HG03135 (cell line): ENCODE measurements around the gene FXR2.
"Not testable (repeated sequence)": the region's sequence is repeated elsewhere in the genome, so short reads cannot be mapped to it uniquely, and the experiment has no call there.

Experiments used
- ATAC-seq: cut with Tn5 transposase; IDR thresholded peaks from one replicate; pipeline ENCODE4 v1.9.1; 2021; ENCODE audit warnings: mild to moderate bottlenecking, moderate library complexity; ENCODE audit not compliant: unreplicated experiment

FXR2 gene

DNA sequence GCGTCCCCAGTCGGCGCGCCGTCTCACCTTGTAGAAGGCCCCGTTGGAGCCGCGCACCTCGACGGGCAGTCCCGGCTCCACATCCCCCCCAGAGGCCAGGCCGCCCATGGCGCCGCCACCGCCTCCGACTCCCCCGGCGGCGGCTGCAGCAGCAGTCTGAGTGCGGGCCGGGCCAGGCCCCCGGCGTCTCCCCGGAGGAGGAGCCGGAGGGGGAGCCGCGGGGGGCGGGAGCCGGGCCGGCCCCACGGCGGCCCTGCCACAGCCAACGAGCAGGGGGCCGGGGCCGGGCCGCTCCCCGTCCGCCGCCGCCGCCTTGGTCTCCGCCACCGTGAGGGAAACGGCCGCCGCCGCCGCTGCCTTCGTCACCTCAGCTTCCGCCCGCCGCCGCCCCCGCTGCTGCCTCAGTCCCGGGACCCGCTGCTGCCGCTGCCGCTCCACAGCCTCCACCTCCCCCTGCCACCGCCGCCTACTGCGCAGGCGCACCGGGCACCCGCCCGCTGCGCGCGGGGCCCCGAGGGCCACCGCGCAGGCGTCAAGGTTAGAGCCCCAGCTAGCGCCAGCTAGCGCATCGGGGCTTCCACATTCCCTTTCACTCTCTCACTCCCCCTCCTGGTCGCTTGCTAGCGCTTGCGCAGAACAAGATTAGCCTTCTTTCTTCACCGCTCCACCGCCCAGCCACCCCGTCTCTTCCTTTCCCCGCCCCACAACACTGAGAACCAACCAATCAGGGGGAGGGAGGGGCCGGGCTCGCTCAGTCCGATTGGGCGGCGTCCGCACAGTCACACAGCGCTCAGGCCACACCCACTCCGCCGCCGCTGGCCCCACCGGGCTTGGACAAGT lies at the start of gene FXR2:
Gene FXR2, minus strand, starts transcription at position 473 of the 840 bp plus-strand sequence. Its CDS starts 365 bp downstream, at position 108.
- ATAC-seq, result peak; percentile 77

DNA sequence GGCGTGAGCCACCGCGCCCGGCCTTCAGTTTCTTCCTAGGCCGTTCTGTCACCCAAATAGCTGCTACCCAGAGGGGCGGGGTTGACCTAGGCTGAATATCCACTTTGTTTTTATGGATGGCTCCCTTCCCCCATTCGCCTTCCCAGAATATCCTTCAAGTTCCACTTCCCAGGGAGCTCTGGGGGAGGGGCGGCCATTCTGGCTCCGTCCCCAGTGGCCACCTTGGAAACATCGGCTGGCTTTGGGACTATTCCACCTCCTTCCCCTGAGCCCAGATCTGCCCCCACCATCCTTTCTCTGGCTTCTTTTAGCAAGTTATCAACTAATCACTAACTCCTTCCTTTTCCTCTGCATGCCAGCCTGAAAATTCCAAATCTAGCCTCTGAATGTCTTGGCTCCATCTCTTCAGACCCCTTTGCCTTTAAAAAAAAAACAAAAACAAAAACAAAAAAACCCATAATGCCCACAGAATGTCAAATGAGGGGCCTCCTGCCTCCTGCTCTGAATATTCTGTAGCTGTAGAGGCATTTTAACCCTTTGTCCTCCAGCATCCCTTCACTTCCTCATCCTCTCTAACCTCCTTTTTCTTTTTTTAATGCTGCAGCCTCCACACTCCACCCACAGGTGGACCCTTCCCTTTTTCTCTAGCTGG lies 42.4 kb upstream of the FXR2 start:
- no peak for ATAC-seq

DNA sequence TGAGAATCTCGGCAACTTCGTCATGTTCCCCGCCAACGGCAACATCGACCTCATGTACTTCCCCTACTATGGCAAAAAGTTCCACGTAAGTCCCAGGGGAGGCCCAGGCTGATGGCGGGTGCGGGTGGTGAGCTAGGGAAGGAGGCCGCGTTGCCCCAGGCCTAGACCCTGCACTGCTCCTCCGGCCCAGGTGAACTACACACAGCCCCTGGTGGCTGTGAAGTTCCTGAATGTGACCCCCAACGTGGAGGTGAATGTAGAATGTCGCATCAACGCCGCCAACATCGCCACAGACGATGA lies 40.8 kb upstream of the FXR2 start:
- no peak for ATAC-seq

DNA sequence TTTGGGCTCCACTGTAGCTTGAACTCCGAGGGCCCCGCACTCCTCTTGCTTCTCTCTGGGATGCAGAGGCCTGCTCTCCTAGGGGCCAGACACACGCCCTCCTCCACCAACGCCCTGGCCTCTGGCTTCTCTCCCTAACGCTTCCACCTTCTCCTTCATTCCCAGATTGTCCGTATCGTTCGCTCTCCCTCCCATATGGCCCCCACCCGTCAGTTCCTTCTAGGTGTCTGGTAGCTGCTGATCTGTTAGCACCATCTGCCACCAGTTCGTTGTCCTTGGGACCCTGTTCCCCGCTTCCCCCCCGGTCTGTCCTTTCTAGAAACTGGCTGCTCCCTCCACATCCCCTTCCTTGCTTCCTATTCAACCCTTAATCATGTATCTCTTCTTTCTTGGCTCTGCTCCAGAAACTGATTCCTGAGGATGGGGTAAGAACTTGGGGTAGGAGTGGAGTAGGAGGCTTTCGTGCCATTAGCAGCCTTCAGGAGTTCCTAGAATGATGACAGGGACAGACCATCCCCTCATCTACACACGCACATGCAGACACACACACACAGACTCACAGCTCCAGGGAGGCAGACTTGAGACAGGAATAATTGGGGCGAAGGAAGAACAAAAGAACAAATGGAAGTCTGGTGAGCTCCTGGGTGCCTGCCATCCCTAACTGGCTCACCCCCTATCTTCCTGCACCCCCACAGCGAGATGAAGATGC lies 40.3 kb upstream of the FXR2 start:
- no peak for ATAC-seq

DNA sequence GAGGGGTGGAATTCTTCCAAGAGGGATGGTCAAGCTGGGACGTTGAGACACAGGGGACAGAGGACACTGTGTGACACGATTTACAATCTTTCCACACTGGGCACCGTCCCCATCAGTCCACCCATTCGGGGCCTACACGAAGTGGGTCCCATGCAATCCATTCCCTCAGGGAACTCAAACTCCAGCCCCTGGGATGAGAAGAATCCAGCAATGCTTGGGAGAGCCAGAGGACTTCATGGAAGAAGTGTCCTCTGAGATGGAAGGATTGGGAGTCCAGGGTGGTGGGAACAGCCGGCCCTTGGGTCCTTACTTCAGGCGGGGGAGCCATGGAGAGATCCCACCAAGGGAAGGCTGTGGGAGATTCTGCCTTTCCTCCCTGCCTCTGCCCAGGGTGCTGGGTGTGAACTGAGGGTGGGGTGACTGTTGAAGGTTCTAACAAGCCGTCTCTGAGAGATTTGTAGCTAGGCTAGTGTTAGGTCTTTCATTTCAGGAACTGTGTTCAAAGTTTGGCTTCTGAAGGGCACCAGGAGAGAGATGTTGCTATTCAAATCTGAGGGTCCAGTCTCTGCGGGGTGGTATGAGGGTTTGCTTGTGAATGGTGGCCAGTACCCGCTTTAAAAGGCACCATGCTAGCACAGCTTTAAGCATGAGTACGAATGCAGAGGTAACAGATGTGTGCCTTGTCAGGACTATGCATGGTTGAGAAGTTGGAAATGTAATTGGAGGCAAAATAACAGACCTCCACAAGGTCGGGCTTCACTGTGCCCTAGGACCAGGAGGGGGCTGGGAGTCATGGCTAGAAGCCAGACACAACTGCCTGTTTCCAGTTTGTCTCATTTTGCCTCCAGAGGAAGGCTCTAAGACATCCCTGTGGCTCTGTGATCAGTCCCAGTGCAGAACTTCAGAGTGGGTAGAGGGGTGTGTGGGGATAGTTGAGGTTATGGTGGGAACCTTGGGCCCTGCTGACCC lies 38.0 kb upstream of the FXR2 start:
- no peak for ATAC-seq

DNA sequence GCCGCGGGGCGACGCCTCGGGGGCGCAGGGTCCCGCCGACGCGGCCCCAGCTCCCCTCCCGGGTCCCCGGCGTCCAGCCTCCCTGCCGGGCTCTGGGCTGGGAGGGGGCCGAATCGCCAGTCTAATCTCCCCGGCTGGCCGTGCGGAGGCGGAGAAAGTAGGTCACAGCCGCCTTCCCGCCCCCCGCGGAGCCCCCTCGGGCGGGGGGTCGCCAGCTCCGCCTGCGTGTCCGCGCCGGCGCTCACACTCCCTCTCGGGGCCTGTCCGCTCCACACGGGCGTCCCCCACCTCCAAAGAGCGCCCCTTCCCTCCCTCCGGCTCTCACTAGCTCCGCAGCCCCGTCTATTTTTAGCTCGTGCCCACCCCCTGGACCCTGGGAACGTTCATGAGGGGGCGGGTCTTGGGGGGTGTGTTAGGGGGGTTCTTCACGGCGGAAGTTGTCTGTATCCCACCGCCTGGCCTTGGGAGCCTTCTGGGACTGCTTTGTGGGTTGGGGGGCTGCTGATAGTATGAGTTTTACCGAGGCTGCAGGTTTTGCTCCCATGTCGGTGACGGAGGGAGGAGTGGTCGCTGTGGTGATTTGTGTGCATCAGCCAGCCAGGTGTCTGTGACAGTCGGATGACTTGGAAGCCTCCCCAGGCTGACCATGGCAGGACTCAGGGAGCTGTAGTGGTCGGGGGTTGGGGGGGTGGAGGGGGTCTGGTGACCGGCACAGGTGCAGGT lies 37.1 kb upstream of the FXR2 start:
- no peak for ATAC-seq

DNA sequence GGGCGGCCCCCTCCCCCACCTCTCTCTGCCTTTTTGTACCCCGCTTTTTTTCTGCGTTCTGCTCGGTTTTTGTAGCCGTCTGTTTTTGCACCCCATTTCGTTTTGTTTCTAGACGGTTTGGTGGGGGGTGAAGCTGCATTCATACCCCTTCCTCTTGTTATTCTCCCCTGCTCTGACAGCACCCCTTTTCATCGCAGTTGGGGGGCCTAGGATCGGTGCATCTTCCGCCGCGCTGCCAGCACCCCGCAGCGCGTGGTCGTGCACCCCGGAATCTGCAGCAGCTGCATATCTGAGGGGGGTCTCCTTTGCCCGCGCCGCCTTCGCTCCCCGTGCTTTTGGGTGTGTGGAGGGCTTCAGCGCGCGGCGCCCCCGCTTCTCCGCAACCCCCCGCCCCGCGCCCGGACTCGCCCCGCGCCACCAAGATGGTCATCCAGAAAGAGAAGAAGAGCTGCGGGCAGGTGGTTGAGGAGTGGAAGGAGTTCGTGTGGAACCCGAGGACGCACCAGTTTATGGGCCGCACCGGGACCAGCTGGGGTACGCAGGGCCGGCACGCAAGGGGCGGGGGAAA lies 36.5 kb upstream of the FXR2 start:
- no peak for ATAC-seq

DNA sequence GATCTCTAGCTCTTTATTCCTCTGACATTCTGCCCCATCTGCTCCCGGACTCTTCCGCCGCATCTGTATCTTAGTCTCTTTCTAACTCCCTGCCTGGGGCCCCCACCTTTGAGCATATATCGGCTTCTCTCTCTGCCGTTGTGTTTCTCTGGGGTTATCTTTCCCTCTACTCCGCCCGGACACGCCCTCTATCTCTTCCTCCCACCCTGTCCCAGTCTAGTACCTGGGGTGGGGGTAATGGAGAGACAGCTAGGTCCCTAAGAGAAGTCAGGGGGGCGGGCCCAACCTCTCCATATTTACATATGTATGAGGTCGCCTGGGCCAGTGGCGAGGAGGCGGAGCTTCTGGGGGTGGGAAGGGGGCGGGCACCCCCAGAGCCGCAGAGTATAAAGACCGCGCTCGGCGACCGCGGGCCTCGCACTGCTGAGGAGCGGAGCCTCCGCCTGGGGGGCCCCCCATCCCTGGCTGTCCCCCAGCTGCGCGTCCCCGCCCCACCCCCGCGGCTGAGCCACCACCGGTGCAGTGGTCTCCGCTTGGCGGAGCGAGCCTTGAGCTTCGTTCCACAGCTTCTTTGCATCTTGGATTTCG lies 35.9 kb upstream of the FXR2 start, which contains the start of gene ATP1B2:
Gene ATP1B2, plus strand, starts transcription at position 418 of the 588 bp plus-strand sequence. CDS start 593 bp downstream, outside the sequence.
- no peak for ATAC-seq

DNA sequence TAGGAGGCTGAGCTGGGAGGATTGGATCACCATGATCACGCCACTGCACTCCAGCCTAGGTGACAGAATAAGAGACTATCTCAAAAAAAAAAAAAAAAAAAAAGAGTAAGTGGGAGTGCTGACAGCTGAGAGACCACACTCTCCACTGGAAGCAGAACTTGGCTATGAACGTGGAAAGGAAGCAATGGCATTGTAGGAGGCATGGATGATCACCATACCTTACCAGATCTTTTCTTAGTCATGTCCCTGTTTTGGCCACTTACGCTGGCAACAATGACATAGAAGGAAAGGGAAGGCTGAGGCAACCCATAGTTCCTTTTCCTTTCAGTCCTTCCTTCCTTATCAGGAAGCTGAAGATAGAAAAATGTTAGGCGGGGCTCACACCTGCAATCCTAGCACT lies 32.3 kb upstream of the FXR2 start:
- ATAC-seq, result no peak

DNA sequence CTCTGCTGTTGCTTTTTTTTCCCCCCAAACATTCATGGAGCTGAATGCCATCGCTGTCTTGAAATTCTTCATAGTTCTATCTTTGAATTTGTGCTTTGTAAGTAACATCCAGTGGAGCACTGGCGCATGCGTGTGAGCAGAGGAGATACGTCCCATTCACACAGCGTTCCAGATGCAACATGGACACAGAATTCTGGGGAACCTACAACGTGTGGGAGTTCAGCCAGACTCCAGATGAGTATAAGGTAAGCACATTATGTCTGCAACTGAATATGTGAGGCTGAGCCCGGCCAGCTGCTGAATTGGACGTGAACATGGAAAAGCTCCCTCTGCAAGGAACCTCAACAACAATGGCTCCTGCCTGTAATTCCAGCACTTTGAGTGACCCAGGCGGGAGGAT lies 31.8 kb upstream of the FXR2 start:
- no peak for ATAC-seq

DNA sequence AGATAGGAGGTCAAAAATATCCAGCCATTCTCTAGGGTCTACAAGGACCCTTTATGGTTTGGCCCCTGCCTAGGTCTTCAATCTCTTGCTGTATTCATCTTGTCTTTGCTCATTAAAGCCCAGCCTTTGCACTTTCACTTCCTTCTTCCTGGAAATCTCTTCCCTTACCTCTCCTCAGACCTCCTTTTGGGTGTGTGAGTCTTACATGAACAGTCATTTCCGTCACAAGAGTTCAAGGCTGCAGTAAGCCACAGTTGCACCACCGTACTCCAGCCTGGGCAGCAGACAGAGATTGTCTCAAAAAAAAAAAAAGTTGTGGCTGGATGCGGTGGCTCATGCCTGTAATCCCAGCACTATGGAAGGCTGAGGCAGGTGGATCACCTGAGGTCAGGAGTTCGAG lies 30.1 kb upstream of the FXR2 start:
- no peak for ATAC-seq

DNA sequence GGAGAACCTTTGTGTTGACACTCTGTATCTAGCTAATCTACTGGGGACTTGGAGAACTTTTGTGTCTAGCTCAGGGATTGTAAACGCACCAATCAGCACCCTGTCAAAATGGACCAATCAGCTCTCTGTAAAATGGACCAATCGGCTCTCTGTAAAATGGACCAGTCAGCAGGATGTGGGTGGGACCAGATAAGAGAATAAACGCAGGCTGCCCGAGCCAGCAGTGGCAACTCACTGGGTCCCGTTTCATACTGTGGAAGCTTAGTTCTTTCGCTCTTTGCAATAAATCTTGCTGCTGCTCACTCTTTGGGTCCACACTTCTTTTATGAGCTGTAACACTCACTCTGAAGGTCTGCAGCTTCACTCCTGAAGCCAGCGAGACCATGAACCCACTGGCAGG lies 26.9 kb upstream of the FXR2 start:
- ATAC-seq, result not testable (repeated sequence)

DNA sequence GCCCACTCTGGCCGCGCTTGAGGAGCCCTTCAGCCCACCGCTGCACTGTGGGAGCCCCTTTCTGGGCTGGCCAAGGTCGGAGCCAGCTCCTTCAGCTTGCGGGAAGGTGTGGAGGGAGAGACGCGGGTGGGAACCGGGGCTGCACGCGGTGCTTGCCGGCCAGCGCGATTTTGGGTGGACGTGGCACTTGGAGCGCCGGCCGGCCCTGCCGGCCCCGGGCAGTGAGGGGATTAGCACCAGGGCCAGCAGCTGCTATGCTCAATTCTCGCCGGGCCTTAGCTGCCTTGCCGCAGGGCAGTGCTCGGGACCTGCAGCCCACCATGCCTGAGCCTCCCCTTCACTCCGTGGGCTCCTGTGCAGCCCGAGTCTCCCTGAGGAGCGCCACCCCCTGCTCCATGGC lies 26.1 kb upstream of the FXR2 start:
- no peak for ATAC-seq

DNA sequence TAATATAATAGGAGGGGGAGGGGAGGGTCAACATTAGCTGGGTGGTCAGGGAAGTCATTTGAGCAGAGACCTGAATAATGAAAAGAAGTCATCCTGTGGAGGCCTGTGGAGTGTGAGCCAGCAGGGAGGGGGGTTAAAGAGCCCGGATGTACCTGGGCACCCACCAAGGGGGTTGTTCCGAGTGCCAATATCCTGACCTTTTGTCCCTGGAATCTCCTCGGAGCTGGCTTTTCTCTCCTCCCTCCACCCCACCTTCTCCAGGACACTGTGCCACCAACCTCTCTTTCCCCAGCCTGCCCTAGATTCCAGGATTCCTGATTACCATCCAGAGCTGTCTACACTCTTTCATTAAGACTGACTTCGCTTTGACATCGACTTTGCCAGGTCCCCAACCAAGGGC lies 21.5 kb upstream of the FXR2 start:
- no peak for ATAC-seq

DNA sequence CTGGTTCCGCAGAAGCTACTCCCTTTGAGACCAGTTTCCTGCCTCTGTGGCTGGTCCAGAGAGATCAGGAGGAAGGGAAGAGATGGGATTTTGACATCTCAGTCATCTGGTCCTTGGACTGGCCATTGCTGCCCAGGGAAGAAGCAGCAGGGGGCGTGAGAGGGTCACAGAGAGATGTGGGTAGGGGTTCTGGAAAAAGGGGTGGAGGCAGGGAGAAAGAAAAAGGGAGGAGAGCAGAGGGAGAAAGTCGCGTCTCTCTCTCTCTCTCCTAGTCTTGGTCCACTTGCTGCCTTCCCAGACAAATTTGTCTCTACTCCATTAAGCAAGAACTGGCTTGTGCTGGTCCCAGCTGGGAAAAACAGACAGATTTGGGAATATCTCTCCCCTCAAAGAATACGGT lies 19.7 kb upstream of the FXR2 start:
- no peak for ATAC-seq

DNA sequence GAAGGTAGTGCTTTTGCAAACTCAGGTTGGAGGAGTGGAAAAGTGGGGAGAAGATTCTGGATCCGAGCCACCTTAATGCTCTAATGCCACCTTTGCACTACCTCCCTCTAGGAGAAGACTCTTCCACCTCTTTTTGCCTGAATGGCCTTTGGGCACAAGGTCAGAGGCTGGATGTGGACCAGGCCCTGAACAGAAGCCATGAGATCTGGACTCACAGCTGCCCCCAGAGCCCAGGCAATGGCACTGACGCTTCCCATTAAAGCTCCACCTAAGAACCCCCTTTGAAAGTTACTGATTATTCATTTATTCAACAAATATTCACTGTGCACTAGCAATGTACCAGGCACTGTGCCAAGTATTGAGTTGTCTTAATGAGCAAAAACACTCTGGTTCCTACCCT lies 18.4 kb upstream of the FXR2 start:
- no peak for ATAC-seq

DNA sequence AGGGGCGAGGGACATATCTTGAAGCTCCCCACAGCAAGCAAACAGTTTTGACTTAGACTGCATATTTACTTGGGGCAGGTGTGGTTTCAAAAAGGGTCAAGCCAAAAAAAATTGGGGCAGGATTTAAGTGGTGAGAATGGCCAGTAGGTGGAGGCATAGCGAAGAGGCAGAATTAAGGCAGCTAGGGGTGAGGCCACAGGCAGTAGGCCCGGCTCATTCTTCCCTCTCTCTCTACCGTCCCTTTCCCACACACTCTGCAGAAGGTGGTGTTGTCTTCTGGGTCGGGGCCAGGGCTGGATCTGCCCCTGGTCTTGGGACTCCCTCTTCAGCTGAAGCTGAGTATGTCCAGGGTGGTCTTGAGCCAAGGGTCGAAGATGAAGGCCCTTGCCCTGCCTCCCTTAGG lies 17.8 kb upstream of the FXR2 start:
- ATAC-seq, result no peak

DNA sequence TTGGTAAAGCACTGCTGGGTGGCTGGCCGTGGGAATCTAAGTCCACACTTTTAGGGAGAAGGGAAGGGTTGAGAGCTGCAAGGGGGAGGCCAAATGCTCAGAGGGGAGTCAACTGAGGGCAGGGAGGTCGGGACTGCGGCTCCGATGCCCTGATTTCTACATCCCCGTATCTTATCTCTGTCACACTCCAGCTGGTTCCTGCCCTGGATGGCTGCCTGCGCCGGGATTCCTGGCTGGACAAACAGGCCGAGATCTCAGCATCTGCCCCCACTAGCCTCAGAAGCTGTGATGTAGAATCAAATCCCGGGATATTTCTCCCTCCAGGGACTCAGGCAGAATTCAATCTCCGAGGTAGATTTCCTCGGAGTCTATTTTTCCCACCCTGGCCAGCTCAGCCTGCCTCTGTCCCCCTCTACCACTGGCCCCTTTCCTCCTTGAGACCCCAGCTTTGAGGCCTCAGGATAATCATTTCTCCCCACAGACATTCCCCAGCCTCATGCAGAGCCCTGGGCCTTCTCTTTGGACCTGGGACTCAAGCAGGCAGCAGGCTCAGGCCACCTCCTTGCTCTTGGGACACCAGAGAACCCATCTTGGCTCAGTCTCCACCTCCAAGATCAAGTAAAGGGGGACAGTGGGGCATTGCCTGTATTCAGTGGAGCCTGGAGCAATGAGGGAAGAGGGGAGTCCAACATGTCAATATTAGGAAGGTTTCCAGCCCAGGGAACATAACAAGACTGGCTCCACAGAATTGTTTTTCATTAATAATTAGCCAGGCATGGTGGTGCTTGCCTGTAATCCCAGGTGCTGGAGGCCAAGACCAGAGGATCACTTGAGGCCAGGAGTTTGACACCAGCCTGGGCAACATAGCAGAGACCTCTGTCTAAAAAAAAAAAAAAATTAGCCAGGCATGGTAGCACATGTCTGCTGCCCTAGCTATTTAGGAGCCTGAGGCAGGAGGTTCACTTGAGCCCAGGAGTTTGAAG lies 17.0 kb upstream of the FXR2 start:
- ATAC-seq, result no peak
